Activated CD4-positive, alpha-beta T cell treated with anti-CD3 and anti-CD28 coated beads for 48 hours (primary cell): Measurements from ENCODE around the gene CNTNAP2.
"Not testable (repeated sequence)": the region's sequence is repeated elsewhere in the genome, so short reads cannot be mapped to it uniquely, and the experiment has no call there.

Experiments
- DNase-seq: peaks from one replicate; pipeline ENCODE4 v3.0.0-alpha.2; 2020

The CNTNAP2 gene

GRCh38 chr7:147047696-147048095 lies 931.1 kb downstream of the CNTNAP2 start:
- DNase-seq, result no peak

- DNase-seq, result no peak
These were observed 932.3 kb downstream of the CNTNAP2 start for GRCh38 chr7:147048864-147049263.

GRCh38 chr7:147052818-147053217 lies 936.2 kb downstream of the CNTNAP2 start:
- DNase-seq, result no peak

GRCh38 chr7:147053746-147054145 lies 937.1 kb downstream of the CNTNAP2 start:
- DNase-seq, result no peak

- DNase-seq, result no peak
These were observed 943.5 kb downstream of the CNTNAP2 start for GRCh38 chr7:147060070-147060469.

GRCh38 chr7:147062897-147063296 lies 946.3 kb downstream of the CNTNAP2 start:
- DNase-seq, result no peak

GRCh38 chr7:147068842-147069241 lies 952.2 kb downstream of the CNTNAP2 start:
- no peak for DNase-seq

- no peak for DNase-seq
These were observed 953.2 kb downstream of the CNTNAP2 start for GRCh38 chr7:147069771-147070170.

GRCh38 chr7:147070886-147071285 lies 954.3 kb downstream of the CNTNAP2 start:
- DNase-seq, result no peak

GRCh38 chr7:147071536-147071935 lies 954.9 kb downstream of the CNTNAP2 start:
- DNase-seq, result no peak

- no peak for DNase-seq
These were observed 961.7 kb downstream of the CNTNAP2 start for GRCh38 chr7:147078312-147078711.

GRCh38 chr7:147079083-147079482 lies 962.5 kb downstream of the CNTNAP2 start:
- no peak for DNase-seq

- no peak for DNase-seq
These were observed 963.4 kb downstream of the CNTNAP2 start for GRCh38 chr7:147079921-147080420.

GRCh38 chr7:147081117-147081516 lies 964.5 kb downstream of the CNTNAP2 start:
- DNase-seq, result no peak

- DNase-seq, result no peak
These were observed 972.5 kb downstream of the CNTNAP2 start for GRCh38 chr7:147089051-147089461.

GRCh38 chr7:147089608-147090007 lies 973.0 kb downstream of the CNTNAP2 start:
- no peak for DNase-seq

GRCh38 chr7:147096629-147097028 lies 980.0 kb downstream of the CNTNAP2 start:
- no peak for DNase-seq

- no peak for DNase-seq
These were observed 986.6 kb downstream of the CNTNAP2 start for GRCh38 chr7:147103224-147103623.

- DNase-seq, result no peak
These were observed 990.1 kb downstream of the CNTNAP2 start for GRCh38 chr7:147106746-147107145.

GRCh38 chr7:147114525-147114924 lies 997.9 kb downstream of the CNTNAP2 start:
- not testable (repeated sequence) for DNase-seq

- DNase-seq, result no peak
These were observed 1019.8 kb downstream of the CNTNAP2 start for GRCh38 chr7:147136352-147136751.

GRCh38 chr7:147145194-147145593 lies 1028.6 kb downstream of the CNTNAP2 start:
- no peak for DNase-seq

GRCh38 chr7:147146169-147146568 lies 1029.6 kb downstream of the CNTNAP2 start:
- DNase-seq, result no peak

- no peak for DNase-seq
These were observed 1035.1 kb downstream of the CNTNAP2 start for GRCh38 chr7:147151661-147152060.

GRCh38 chr7:147153571-147153970 lies 1037.0 kb downstream of the CNTNAP2 start:
- no peak for DNase-seq

GRCh38 chr7:147161405-147161804 lies 1044.8 kb downstream of the CNTNAP2 start:
- no peak for DNase-seq
